GM18873 (cell line): ENCODE data around the gene NOP9.

Source experiments
- ATAC-seq: cut with Tn5 transposase; IDR thresholded peaks from one replicate; pipeline ENCODE4 v1.9.1; 2021; ENCODE audit warnings: mild to moderate bottlenecking, moderate library complexity, moderate number of reproducible peaks; ENCODE audit not compliant: unreplicated experiment, low FRiP score

NOP9 gene

GRCh38 chr14:24304019-24304387, 4.4 kb downstream of the NOP9 start:
- ATAC-seq: no peak

- ATAC-seq: no peak
Measured at GRCh38 chr14:24307156-24307574, 7.5 kb downstream of the NOP9 start.

- ATAC-seq: no peak
Measured at GRCh38 chr14:24307575-24308341, 8.1 kb downstream of the NOP9 start, which contains the start of gene CIDEB. Gene CIDEB, minus strand, starts transcription at chr14:24307977. Its CDS starts 119 bp downstream, at chr14:24307858.

- no peak for ATAC-seq
Measured at GRCh38 chr14:24308342-24309124, 8.9 kb downstream of the NOP9 start.

- ATAC-seq: no peak
Measured at GRCh38 chr14:24309538-24310264, 10.1 kb downstream of the NOP9 start, which contains the start of gene LTB4R2. Gene LTB4R2, plus strand, starts transcription at chr14:24310140. Its CDS starts 525 bp downstream, at chr14:24310665.

GRCh38 chr14:24310265-24310645, 10.6 kb downstream of the NOP9 start:
- ATAC-seq: no peak

GRCh38 chr14:24310646-24311604, 11.3 kb downstream of the NOP9 start, which contains the start of gene LTB4R:
Gene LTB4R, plus strand, starts transcription at chr14:24311502. Its CDS starts 4,150 bp downstream, at chr14:24315652.
- peak; percentile 60 for ATAC-seq

- ATAC-seq: no peak
Measured at GRCh38 chr14:24311837-24312615, 12.4 kb downstream of the NOP9 start.

GRCh38 chr14:24312736-24313507, 13.3 kb downstream of the NOP9 start:
- ATAC-seq: no peak

- no peak for ATAC-seq
Measured at GRCh38 chr14:24313913-24314312, 14.3 kb downstream of the NOP9 start.

GRCh38 chr14:24314377-24315193, 14.9 kb downstream of the NOP9 start:
- ATAC-seq: no peak

GRCh38 chr14:24315243-24315806, 15.7 kb downstream of the NOP9 start:
- ATAC-seq: no peak

GRCh38 chr14:24315807-24316596, 16.4 kb downstream of the NOP9 start:
- no peak for ATAC-seq

GRCh38 chr14:24316597-24316950, 16.9 kb downstream of the NOP9 start:
- no peak for ATAC-seq

- ATAC-seq: no peak
Measured at GRCh38 chr14:24317141-24317928, 17.7 kb downstream of the NOP9 start.
